NCI-H1092 (cell line): Measurements from ENCODE around the gene PRSS50.

ENCODE experiments used
- DNase-seq: peaks from one replicate; lab custom pipeline; 2025; lab: John Stamatoyannopoulos, UW

Gene PRSS50

DNA sequence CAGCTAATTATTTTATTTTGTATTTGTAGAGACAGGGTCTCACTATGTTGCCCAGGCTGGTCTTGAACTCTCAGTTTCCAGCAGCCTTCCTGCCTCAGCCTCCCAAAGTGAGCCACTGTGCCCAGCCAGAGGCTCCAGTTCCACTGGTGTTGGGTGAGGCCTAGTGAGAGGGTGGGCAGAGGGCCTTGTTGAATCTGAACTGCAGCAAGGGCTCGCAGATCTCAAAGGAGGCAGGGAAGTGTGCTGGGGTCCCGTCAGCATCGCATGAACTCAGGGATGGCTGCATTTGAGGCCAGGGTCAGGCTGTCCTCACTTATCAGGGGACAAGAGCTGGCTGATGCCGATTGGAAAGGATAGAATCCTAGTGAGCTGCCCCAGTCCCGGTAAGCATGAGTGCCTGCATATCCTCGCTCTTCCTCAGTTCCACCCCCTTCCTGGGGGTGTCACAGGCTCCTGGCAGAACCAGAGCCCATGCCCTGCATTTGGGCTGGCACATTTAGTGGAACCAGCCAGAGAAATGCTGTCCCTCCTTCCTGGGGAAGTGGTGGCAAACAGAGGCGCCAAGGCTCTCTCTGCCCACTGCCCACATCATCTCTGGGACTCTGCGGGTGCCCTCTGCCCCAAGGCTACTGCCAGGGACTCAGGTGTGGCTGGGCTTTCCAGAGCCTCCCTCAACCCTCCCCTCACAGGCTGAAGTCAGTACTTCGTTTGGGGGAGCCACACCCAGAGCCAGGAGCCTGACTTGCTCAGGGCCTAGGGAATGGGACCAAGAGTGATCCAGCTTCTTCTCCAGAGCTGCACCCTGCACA is 48.3 kb downstream of the PRSS50 start:
- no peak for DNase-seq

DNA sequence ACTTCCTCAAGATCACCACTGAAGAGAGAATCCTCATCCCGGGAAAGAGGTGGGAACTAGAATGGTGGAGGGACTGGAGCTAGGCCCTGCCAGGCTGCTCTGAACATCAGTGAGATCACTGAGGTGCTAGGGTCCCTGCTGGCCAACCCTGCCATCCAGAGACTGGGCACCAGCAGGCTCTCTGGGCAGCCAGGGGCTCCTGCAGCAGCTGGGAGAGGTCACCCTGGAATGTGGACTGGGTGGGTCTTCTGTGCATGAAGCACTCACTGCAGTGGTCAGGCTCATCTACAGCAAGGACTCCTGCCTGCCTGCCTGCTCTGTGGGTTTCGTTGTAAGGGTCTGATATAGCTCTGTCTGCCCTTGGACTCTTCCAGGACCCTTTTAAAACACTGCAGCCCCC is 49.1 kb downstream of the PRSS50 start:
- DNase-seq = no peak

DNA sequence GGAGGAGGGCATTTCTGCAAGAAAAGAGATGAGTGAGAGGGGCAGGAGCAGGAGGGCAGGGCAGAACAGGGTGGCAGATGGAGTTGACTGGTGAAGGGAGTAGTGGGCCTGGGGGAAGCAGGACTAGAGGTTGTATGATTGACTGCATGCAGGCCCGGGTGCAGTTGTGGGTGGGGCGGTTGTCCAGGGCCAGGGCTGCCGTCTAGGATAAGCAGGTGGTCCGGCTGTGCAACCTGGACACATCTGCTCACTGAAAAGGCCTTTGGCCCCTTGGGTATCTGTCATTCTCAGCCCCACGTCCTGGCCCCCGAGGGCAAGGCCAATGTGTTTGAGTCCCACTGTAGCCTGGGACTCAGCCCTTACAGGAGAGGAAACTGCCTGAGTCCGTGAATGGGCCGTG is 49.6 kb downstream of the PRSS50 start:
- no peak for DNase-seq

DNA sequence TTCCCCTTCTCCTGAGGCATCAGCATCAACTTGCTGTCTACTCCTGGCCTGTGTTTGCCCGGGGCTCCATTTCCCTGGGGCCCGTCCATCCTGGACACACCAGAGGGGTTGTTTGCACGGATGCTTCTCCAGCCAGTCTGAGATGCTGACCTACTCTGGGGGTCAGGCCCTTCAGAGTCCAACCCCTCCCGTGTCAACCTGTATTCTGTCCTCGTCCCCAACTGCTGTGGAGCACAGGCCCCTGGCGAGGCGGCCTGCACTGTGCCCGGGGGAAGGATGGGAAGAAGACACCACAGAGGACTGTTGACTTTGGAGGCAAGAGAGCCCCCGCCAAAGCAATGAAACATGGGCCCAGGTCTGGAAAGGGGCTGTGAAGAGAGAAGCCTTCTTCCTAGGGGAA is 50.0 kb downstream of the PRSS50 start:
- DNase-seq = no peak

DNA sequence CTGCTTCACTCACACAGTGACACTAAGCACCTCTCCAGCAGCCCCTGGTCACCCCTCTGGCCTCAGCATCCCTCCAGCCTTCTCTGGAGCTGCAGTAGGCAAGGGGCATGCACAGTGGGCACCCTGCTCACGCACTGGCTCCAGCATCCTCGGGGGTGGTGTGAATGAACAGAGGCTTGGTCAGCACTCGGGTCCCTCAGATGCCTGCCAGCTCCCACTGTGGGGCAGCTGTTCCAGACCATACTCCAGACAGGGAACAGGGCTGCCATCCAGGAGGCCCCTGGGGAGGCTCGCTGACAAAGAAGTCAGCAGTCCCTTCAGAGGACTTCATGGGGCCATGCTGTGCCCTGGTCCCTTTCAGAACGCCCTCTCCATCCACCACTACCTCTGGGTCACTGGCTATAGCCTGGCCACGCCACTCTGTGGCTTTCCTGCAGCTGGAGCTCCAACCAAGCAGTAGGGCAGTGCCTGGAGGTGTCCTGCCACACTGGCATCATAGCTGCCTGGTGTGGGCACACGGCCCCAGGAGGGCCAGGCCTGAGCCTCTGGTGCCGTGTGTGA is 50.5 kb downstream of the PRSS50 start:
- DNase-seq = no peak

DNA sequence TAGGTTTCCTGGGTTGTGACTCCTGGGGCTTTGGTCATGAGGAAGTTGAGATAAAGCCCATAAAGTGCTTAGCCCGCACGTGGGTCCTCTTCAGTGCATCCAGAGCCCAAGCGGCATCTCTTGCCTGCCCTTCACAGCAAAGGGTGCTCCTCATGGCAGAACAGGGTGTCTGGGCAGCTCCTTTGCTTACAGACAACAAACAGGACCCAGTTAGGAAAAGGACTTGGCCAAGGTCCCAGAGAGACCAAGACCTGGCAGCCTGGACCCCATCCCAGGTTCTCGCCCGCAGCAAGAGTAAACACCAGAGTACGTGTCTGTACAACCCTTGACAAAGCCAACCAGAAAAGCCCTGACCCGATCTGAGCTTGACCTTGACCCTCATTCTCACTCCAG is 51.2 kb downstream of the PRSS50 start:
- DNase-seq = no peak

DNA sequence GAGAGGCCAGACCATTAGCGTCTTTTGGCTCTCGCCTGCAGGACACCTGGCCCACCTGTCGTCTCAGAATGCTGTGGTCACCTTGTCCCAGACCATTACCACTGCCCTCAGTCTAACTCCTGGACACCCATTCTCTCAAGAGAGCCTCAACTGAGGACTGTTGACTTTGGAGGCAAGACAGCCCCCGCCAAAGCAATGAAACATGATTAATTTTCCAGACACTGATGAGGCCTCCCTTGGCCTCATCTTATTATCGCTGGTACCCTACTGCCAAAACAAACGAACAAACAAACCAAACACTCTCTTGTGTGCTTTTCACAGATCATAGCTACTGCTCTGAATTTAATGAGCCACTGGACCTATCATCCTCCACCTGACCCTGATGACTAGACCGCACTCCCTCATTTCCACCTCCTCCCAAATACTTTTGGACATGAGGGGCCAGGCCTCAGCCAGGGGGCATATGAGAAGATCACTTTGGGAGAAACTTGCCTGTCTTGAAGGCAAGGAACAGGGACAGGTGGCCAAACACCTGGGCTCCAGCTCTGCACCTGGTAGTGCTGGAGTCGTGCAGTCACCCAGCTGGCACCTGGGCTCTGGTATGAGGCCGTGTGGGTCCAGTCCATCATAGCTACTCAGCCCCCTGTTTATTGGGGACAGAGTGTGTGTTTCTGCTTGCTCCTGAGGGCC is 51.8 kb downstream of the PRSS50 start:
- peak; percentile 26 for DNase-seq

DNA sequence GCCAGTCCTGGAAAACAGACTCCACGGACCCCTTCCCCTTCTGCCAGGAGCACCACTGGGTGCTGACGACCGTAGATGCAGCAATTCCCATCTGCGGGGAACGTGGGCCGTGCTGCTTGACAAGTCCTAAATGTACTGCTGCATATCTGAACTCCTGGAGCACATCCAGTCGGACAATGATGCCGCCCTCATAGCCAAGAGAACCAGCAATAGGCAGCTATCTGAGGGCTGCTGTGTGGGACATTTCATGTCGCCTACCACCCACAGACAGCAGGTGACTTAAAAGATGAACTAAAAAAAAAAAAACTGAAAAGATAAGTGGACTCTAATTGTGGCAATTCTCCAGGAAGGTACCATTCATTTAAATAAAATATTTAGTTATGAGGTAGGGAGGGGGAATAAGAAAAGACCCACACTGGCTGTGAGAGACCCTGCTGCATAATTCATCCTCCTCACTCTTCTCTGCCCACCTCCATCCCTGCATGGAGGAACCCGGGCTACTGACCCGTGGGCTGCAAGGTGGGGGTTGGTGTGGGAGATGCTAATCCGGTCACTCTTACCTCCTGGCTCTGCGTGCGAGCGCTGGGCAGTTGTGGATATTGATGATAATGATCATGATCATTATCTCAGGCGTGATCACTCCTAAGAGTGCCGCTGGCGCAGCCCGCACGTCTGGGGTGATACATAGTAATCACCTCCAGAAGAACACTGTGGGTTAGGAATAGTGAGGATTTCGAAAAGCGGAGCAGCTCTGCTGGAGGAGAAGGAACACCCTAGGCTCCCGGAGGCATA is 52.5 kb downstream of the PRSS50 start:
- no peak for DNase-seq

DNA sequence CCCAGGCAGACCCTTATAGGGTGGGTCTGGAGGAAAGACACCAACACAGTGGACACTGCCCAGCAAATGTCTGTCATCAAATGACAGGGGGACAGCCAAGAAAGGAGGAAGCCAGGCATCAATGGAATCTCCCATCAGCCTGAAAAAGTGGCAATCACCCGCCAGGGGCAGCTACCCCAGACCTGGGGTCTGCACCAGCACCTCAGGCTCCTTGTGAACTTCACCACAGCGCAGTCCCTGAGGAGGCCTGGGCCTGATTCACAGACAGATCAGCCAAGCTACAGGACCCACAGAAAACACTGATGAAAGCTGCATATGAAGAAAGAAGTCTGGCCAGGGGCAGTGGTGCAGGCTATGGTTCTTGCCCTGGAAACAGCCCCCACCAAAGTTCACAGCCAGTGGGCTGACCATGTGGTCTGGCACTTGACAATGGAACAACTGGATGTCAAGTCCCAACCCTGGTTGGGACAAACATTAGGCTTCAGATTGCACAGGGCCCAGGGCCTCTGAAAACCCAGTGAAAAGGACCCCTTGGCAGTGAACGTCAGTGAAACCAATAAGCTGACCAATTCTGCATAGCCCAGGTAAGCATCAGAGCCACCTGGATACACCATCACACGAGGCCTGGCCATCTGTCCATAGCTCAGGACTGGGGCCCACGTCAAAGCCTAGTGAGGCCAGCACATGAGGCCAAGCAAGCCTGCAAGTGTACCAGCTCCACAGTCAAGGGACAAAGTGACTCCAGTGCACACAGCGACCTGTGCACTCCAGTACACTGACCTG is 53.3 kb downstream of the PRSS50 start:
- DNase-seq = no peak

DNA sequence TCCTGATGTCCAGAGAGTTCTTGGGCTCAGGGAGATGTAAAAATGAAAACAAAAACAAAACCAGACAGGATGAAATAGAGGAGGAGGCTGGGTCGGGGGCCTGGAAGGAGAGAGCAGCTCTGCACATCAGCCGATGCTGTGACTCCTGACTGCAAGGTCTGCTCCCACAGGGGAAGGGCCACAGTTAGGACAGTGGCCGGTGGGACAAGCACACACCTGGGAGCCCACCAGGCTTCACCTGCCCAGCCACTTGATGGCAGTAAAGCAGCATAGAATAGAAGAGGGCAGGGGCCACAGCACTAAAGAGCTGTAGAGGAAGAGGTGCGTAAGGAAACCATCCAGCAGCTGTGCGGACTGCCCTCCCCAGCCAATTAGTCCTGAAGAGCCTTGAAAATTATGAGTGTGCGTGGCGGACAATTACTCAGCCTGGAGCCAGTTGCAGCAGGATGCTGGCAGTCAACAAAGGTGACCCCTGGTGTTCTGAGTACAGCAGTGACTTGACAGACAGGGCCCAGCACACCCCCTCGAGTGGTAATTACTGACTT is 54.0 kb downstream of the PRSS50 start:
- DNase-seq = peak; percentile 55

DNA sequence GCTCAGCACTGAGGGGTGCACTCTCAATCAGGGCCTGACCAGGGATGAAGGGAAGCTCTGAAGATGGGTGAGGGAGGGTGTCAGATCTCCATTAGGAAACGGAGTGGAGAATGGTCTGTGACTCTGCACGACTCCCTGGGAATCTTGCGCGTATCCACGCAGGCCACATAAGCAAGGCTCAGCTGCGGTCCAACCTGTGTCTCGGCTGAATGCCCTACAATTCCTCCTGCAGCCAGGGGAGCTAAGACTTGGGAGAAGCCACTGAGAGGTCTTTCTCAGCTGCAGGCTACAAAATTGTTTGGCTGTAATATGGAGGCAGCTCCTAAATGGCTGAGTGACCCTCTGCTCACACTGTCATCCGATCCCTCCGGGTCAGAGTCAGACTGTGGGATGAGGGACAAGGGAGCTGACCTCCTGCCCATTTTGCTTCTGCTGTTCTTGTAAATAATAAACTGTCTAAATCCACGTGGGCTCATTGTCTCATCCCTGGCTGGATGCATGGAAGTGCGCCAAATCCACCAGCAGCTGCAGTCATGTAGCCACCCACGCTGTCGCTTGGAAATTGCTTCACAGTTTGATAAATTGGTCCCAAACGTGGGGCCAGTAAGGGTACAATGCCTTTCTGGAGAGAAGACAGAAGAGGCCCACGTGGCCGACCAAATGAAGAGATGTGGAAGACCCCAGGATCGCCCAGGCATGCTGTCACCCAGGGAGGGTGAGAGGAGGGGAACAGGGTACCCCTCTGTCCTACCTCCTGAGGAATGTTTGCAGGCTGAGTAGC is 54.7 kb downstream of the PRSS50 start:
- DNase-seq = no peak
